ENCODE measurements around the gene IL5RA.

DNA sequence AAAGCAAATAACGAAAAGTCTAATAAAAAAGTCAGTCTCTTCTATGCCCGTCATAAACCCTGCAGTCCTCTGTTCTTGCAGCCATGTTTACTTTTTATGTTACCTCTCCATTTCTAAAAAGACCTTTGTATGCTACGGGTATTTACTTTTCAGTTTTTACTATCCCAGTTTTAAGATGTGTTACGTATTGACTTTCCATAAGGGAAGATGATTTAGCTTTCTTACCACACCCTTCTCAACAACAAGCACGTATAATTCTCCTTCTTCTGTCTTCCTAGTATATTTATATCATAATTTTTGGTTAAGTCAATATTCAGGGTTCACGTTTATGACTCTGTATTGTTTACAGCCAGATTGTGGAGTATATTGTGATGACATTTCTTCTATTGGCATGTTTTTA lies 27.4 kb upstream of the IL5RA start:
- TF ChIP-seq CTCF (IDR thresholded peaks at IDR 0.05): no peak
- no peak for TF ChIP-seq POLR2AphosphoS5 (IDR thresholded peaks at IDR 0.05; ENCODE audit: low read depth, low read length)
- no peak for TF ChIP-seq SIN3A (IDR thresholded peaks at IDR 0.05; ENCODE audit: borderline replicate concordance, insufficient read depth, low read depth, low read length)
- no peak for TF ChIP-seq REST (IDR thresholded peaks at IDR 0.05; ENCODE audit: insufficient read depth in 1 of 2, low read depth in 2 of 2, low read length in 1 of 2)

Measured in Panc1 (cell line).